NOMO-1 treated with dmso at 0.1 percent for 144 hours (cell line): ENCODE results near the gene SMYD3.

ENCODE experiments used
- DNase-seq: peaks from one replicate; lab custom pipeline; 2025; ENCODE audit not compliant: unreplicated experiment; lab: John Stamatoyannopoulos, UW

Gene SMYD3

GRCh38 chr1:246516126-246516525, 9.0 kb upstream of the SMYD3 start:
- no peak for DNase-seq

- no peak for DNase-seq
Observed at GRCh38 chr1:246515390-246516005, 8.4 kb upstream of the SMYD3 start.

- no peak for DNase-seq
Observed at GRCh38 chr1:246513619-246514343, 6.7 kb upstream of the SMYD3 start.

GRCh38 chr1:246513041-246513440, 6.0 kb upstream of the SMYD3 start:
- DNase-seq, result no peak

- no peak for DNase-seq
Observed at GRCh38 chr1:246512635-246513034, 5.6 kb upstream of the SMYD3 start.

- no peak for DNase-seq
Observed at GRCh38 chr1:246512230-246512629, 5.2 kb upstream of the SMYD3 start.

- DNase-seq, result no peak
Observed at GRCh38 chr1:246511203-246511602, 4.1 kb upstream of the SMYD3 start.

- no peak for DNase-seq
Observed at GRCh38 chr1:246510147-246511030, 3.3 kb upstream of the SMYD3 start.

GRCh38 chr1:246508897-246509688, 2.0 kb upstream of the SMYD3 start:
- no peak for DNase-seq

- no peak for DNase-seq
Observed at GRCh38 chr1:246506367-246506673, 759 bp downstream of the SMYD3 start.

GRCh38 chr1:246503341-246503740, 3.7 kb downstream of the SMYD3 start:
- no peak for DNase-seq

- DNase-seq, result no peak
Observed at GRCh38 chr1:246497331-246497915, 9.7 kb downstream of the SMYD3 start.

- DNase-seq, result peak; percentile 11
Observed at GRCh38 chr1:246492611-246493245, 14.4 kb downstream of the SMYD3 start.

- no peak for DNase-seq
Observed at GRCh38 chr1:246491551-246492053, 15.5 kb downstream of the SMYD3 start.

- DNase-seq, result no peak
Observed at GRCh38 chr1:246488674-246489073, 18.4 kb downstream of the SMYD3 start.

- DNase-seq, result no peak
Observed at GRCh38 chr1:246483569-246483933, 23.5 kb downstream of the SMYD3 start.

- no peak for DNase-seq
Observed at GRCh38 chr1:246482805-246483568, 24.1 kb downstream of the SMYD3 start.

- no peak for DNase-seq
Observed at GRCh38 chr1:246479061-246479460, 28.0 kb downstream of the SMYD3 start.

GRCh38 chr1:246477634-246478033, 29.4 kb downstream of the SMYD3 start:
- no peak for DNase-seq
